GM12878 (cell line): Measurements from ENCODE around the gene GGPS1. TPM values are rescaled to one million over a fixed set of nuclear protein-coding genes. Genes with fewer than 3 reads are reported as not detected.
A peak's percentile ranks its signal among the peaks of the same experiment; 100 is the strongest.

Experiments
- BACH1 ChIP-seq: fragments of 450-650 bp; IDR thresholded peaks from 2 replicates; pipeline ENCODE4 v1.6.1; 2017; ENCODE audit warnings: mild to moderate bottlenecking, borderline replicate concordance
- CREM ChIP-seq: IDR thresholded peaks from 2 replicates; pipeline ENCODE4 v1.6.1; 2014; ENCODE audit warnings: antibody characterized with exemption, low read depth
- DPF2 ChIP-seq: fragments of 450-650 bp; IDR thresholded peaks from 2 replicates; pipeline ENCODE4 v1.6.1; 2017; ENCODE audit warnings: mild to moderate bottlenecking
- E2F4 ChIP-seq: IDR thresholded peaks from 2 replicates; pipeline ENCODE4 v1.6.1; 2012; ENCODE audit warnings: low read depth, low read length, improper control_type of control experiment
- EGR1 ChIP-seq, 2 experiments: IDR thresholded peaks; 1 replicate in 1 of 2; 2 replicates in 1 of 2; pipeline ENCODE4 v1.6.1; 2011 to 2012; ENCODE audit warnings: low read depth in 2 of 2, low read length in 2 of 2, borderline replicate concordance in 1 of 2, mild to moderate bottlenecking in 1 of 2, moderate library complexity in 1 of 2
- HCFC1 ChIP-seq: fragments of 150-350 bp; IDR thresholded peaks from 2 replicates; pipeline ENCODE4 v1.6.1; 2014; ENCODE audit warnings: low read length
- JUND ChIP-seq: IDR thresholded peaks from 2 replicates; pipeline ENCODE4 v1.6.1; 2012; ENCODE audit warnings: low read depth, mild to moderate bottlenecking, low read length, improper control_type of control experiment, moderate library complexity
- MEF2A ChIP-seq: IDR thresholded peaks from 2 replicates; pipeline ENCODE4 v1.6.1; 2011; ENCODE audit warnings: low read depth, mild to moderate bottlenecking, low read length, moderate library complexity; ENCODE audit not compliant: insufficient read depth
- NFYA ChIP-seq: IDR thresholded peaks from 2 replicates; pipeline ENCODE4 v1.6.1; 2011; ENCODE audit warnings: low read depth, mild to moderate bottlenecking, low read length, improper control_type of control experiment, borderline replicate concordance
- RAD51 ChIP-seq: fragments of 450-650 bp; IDR thresholded peaks from 2 replicates; pipeline ENCODE4 v1.6.1; 2016; ENCODE audit warnings: moderate library complexity, mild to moderate bottlenecking, inconsistent platforms
- REST ChIP-seq: IDR thresholded peaks from 2 replicates; pipeline ENCODE4 v1.6.1; 2012; ENCODE audit warnings: mild to moderate bottlenecking, low read depth, low read length
- RFX5 ChIP-seq: IDR thresholded peaks from 2 replicates; pipeline ENCODE4 v1.6.1; 2011; ENCODE audit warnings: low read depth, low read length, improper control_type of control experiment
- RUNX3 ChIP-seq: IDR thresholded peaks from 2 replicates; pipeline ENCODE4 v1.6.1; 2012; ENCODE audit warnings: low read length, inconsistent platforms
- SMARCA5 ChIP-seq: fragments of 450-650 bp; IDR thresholded peaks from 2 replicates; pipeline ENCODE4 v1.6.1; 2017; ENCODE audit warnings: mild to moderate bottlenecking
- SMC3 ChIP-seq: IDR thresholded peaks from 2 replicates; pipeline ENCODE4 v1.6.1; 2011; ENCODE audit warnings: low read length, improper control_type of control experiment, borderline replicate concordance
- SPI1 ChIP-seq: IDR thresholded peaks from 2 replicates; pipeline ENCODE4 v1.6.1; 2011; ENCODE audit warnings: low read depth, mild to moderate bottlenecking, low read length, moderate library complexity, borderline replicate concordance; ENCODE audit not compliant: insufficient read depth
- TAF1 ChIP-seq: IDR thresholded peaks from 2 replicates; pipeline ENCODE4 v1.6.1; 2011; ENCODE audit warnings: mild to moderate bottlenecking, low read depth, low read length, borderline replicate concordance
- TBL1XR1 ChIP-seq: IDR thresholded peaks from 2 replicates; pipeline ENCODE4 v1.6.1; 2012; ENCODE audit warnings: low read depth, low read length, improper control_type of control experiment
- ZBTB40 ChIP-seq: fragments of 450-650 bp; IDR thresholded peaks from 2 replicates; pipeline ENCODE4 v1.6.1; 2016; ENCODE audit warnings: mild to moderate bottlenecking, moderate library complexity, borderline replicate concordance
- ZNF207 ChIP-seq: fragments of 450-650 bp; IDR thresholded peaks from 2 replicates; pipeline ENCODE4 v1.6.1; 2014; ENCODE audit warnings: antibody characterized with exemption, mild to moderate bottlenecking, borderline replicate concordance
- polyA plus RNA-seq, 11 experiments: library from polyadenylated mRNA; depleted of rRNA in 4 of 11; unstranded in 6 of 11; stranded (reverse) in 5 of 11; fragments of >200 nt; fragmentation: Nextera tagmentation in 4 of 11; fragmentation: Illumina TruSeq in 1 of 11; extraction: Ambion mirVana in 4 of 11; extraction: Trizol in 1 of 11; gene quantifications; 1 replicate in 1 of 11; 2 replicates in 10 of 11; pipeline versions ENCODE4 v1.2.1 to v1.2.3, GENCODE V29; 2011 to 2016; ENCODE audit warnings: inconsistent platforms in 2 of 11, missing spikeins in 2 of 11, low read depth in 1 of 11
- total RNA-seq, 4 experiments: library from RNA; depleted of rRNA in 3 of 4; stranded (reverse); fragments of >200 nt in 3 of 4; fragmentation: Illumina TruSeq in 1 of 4; extraction: Trizol in 1 of 4; gene quantifications; 2 replicates each; pipeline versions ENCODE4 v1.2.1 to v1.2.3, GENCODE V29; 2013 to 2021

Gene GGPS1
- total and polyA plus RNA-seq, 10 of the 15 experiments (the other 5 are each of a cell fraction or from before 2014, with no cell fraction given), result 15.1 to 36.0 (median 25.3) TPM

- TF ChIP-seq CREM (peak; percentile 35), SMC3 (no peak), TAF1 (no peak), SPI1 (peak; percentile 66; the same call in 1 of the 2 replicates), BACH1 (0 out of 2 replicates have a peak, but pooled peaks have one; percentile 78), HCFC1 (no peak), JUND (no peak), RFX5 (no peak), TBL1XR1 (no peak), NFYA (no peak), ZNF207 (no peak), RUNX3 (peak; percentile 53; the same call in 1 of the 2 replicates), ZBTB40 (no peak), EGR1 (IDR thresholded peaks at IDR 0.05; ENCODE audit: borderline replicate concordance in 1 of 2, low read depth in 2 of 2, low read length in 2 of 2) (no peak; a peak in 2 of 3 replicates), SMARCA5 (no peak), MEF2A (no peak), E2F4 (no peak), DPF2 (no peak; the same call in 1 of the 2 replicates), REST (no peak), RAD51 (no peak)
These were observed 1.4 kb upstream of the GGPS1 start (continued) for GRCh38 chr1:235326719-235327558.
